WTC11 (cell line): ENCODE results near the gene HCFC2. TPM values are rescaled to one million over a fixed set of nuclear protein-coding genes. Genes with fewer than 3 reads are reported as not detected.
A peak's percentile ranks its signal among the peaks of the same experiment; 100 is the strongest.

Source experiments
- ATAC-seq: fragments of 200-7000 bp; cut with Tn5 transposase; 2 replicates; pipeline ENCODE4 v1.10.0; 2021; ENCODE audit warnings: mild to moderate bottlenecking, moderate library complexity
- CTCF ChIA-PET: fragments of 300-600 bp; sonication (Branson Sonifier 250); formaldehyde crosslinking; loops from one replicate; lab custom pipeline; 2021; ENCODE audit warnings: antibody characterized with exemption; lab: Charles Lee
- POLR2A ChIA-PET: fragments of 350-600 bp; sonication (Branson Sonifier 250); formaldehyde crosslinking; loops from one replicate; lab custom pipeline; 2021; ENCODE audit warnings: antibody characterized with exemption; lab: Charles Lee
- DNase-seq: peaks from one replicate; pipeline ENCODE4 v3.0.0; 2021; ENCODE audit warnings: low spot score
- H3K27ac Mint-ChIP-seq: 2 replicates; pipeline ENCODE4 v1.8.0; 2021; ENCODE audit warnings: mixed read lengths
- H3K27me3 Mint-ChIP-seq: 2 replicates; pipeline ENCODE4 v1.8.0; 2021; ENCODE audit warnings: low read depth, mild to moderate bottlenecking, moderate library complexity, mixed read lengths
- H3K36me3 Mint-ChIP-seq: 2 replicates; pipeline ENCODE4 v1.8.0; 2021; ENCODE audit warnings: mixed read lengths
- H3K4me1 Mint-ChIP-seq: 2 replicates; pipeline ENCODE4 v1.8.0; 2022; ENCODE audit warnings: mixed read lengths
- H3K4me3 Mint-ChIP-seq: 2 replicates; pipeline ENCODE4 v1.8.0; 2021; ENCODE audit warnings: mild to moderate bottlenecking, moderate library complexity, mixed read lengths
- H3K9me3 Mint-ChIP-seq: 2 replicates; pipeline ENCODE4 v1.8.0; 2021; ENCODE audit warnings: mixed read lengths
- CTCF ChIP-seq: fragments of 200-600 bp; IDR thresholded peaks from 2 replicates; pipeline ENCODE4 v1.8.0; 2022; ENCODE audit warnings: antibody characterized with exemption
- ETV6 ChIP-seq: sonication (generic); formaldehyde crosslinking; IDR thresholded peaks from 2 replicates; pipeline ENCODE4 v1.8.1; 2022; ENCODE audit warnings: mild to moderate bottlenecking, missing genetic modification reagents
- JAZF1 ChIP-seq: fragments of 250-450 bp; sonication (Bioruptor Pico); IDR thresholded peaks from 2 replicates; pipeline ENCODE4 v1.9.0; 2021; ENCODE audit warnings: moderate library complexity, mild to moderate bottlenecking, inconsistent platforms
- MAX ChIP-seq: sonication (generic); formaldehyde crosslinking; IDR thresholded peaks from 2 replicates; pipeline ENCODE4 v1.8.0; 2022; ENCODE audit warnings: mild to moderate bottlenecking, missing genetic modification reagents
- MLX ChIP-seq: sonication (generic); formaldehyde crosslinking; IDR thresholded peaks from 2 replicates; pipeline ENCODE4 v1.8.1; 2023; ENCODE audit warnings: mild to moderate bottlenecking, missing genetic modification reagents, moderate library complexity
- TEAD1 ChIP-seq: sonication (generic); formaldehyde crosslinking; IDR thresholded peaks from 2 replicates; pipeline ENCODE4 v1.8.0; 2022; ENCODE audit warnings: mild to moderate bottlenecking, missing genetic modification reagents
- ZBTB43 ChIP-seq: sonication (generic); formaldehyde crosslinking; IDR thresholded peaks from 2 replicates; pipeline ENCODE4 v1.8.1; 2023; ENCODE audit warnings: mild to moderate bottlenecking, missing genetic modification reagents
- total RNA-seq: library from RNA; stranded (reverse); gene quantifications from 3 replicates; pipeline ENCODE4 v1.2.3, GENCODE V29; 2021
- TF ChIP-seq, protein P1 (sequence below): sonication (generic); formaldehyde crosslinking; IDR thresholded peaks from 2 replicates; pipeline ENCODE4 v1.8.0; 2023; ENCODE audit warnings: missing genetic modification reagents, mild to moderate bottlenecking, borderline replicate concordance

The HCFC2 gene
- total RNA-seq, 1 experiment from 2014 or later, result 1.6 TPM

GRCh38 chr12:104049278-104049902, 14.9 kb upstream of the HCFC2 start (continued):
- TF ChIP-seq CTCF (no peak), JAZF1 (CRISPR knock-in tag) (no peak)

DNA sequence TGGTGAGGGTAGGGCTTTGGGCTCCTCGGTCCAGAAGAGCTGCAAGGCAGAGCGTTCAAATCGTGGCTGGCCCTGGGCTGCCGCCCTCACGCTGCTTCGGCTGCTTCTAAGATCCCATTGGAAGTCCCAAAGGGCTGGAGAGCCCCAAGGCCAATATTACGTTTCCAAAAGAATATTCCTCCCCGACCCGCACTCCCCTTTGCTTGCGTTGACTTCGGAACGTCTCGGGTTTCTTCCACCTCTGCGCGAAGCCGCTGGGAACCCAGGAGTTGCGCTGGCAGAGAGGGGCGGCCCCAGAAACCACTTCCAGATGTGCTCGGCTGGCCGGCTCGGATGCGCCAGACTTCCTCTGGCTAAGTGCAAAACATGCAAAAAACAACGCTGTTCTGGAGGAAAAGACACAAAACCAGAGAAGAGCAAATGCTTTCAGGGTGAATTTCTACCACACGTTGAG, 14.4 kb upstream of the HCFC2 start, which contains the start of gene GLT8D2:
TSS of gene GLT8D2 (minus strand) at position 285 of the 454 bp plus-strand sequence. CDS start 30,539 bp downstream, outside the sequence.
- peaks cover 17% of the 10 kb centered on the region for H3K27me3 Mint-ChIP-seq
- peaks cover 18% of the 10 kb centered on the region for H3K4me1 Mint-ChIP-seq
- H3K27ac Mint-ChIP-seq, result peak within 1 kb of the TSS; percentile 80
- no peaks in the 10 kb centered on the region for H3K36me3 Mint-ChIP-seq
- POLR2A ChIA-PET, result interaction anchor here (0.6 to 1.7 kb wide), 3 partner anchors 14 to 88 kb away, joined by 3 to 5 read pairs (median 3); partner anchors contain the start of genes HCFC2 and NFYB
- peak within 1 kb of the TSS; percentile 82 for H3K4me3 Mint-ChIP-seq
- ATAC-seq (peak; percentile 84), DNase-seq (peak; percentile 70)
- no peaks in the 10 kb centered on the region for H3K9me3 Mint-ChIP-seq
- CTCF ChIA-PET, result interaction anchor here (1.7 kb wide), 1 partner anchor 59 kb away, joined by 10 read pairs; no protein-coding TSS in a partner anchor
- peak; percentile 51; the same call in 1 of the 2 replicates for TF ChIP-seq TEAD1 (CRISPR knock-in tag)
- TF ChIP-seq ZBTB43, result no peak
- TF ChIP-seq MAX (CRISPR knock-in tag), result 0 out of 2 replicates have a peak, but pooled peaks have one; percentile 51
- TF ChIP-seq, protein P1, sequence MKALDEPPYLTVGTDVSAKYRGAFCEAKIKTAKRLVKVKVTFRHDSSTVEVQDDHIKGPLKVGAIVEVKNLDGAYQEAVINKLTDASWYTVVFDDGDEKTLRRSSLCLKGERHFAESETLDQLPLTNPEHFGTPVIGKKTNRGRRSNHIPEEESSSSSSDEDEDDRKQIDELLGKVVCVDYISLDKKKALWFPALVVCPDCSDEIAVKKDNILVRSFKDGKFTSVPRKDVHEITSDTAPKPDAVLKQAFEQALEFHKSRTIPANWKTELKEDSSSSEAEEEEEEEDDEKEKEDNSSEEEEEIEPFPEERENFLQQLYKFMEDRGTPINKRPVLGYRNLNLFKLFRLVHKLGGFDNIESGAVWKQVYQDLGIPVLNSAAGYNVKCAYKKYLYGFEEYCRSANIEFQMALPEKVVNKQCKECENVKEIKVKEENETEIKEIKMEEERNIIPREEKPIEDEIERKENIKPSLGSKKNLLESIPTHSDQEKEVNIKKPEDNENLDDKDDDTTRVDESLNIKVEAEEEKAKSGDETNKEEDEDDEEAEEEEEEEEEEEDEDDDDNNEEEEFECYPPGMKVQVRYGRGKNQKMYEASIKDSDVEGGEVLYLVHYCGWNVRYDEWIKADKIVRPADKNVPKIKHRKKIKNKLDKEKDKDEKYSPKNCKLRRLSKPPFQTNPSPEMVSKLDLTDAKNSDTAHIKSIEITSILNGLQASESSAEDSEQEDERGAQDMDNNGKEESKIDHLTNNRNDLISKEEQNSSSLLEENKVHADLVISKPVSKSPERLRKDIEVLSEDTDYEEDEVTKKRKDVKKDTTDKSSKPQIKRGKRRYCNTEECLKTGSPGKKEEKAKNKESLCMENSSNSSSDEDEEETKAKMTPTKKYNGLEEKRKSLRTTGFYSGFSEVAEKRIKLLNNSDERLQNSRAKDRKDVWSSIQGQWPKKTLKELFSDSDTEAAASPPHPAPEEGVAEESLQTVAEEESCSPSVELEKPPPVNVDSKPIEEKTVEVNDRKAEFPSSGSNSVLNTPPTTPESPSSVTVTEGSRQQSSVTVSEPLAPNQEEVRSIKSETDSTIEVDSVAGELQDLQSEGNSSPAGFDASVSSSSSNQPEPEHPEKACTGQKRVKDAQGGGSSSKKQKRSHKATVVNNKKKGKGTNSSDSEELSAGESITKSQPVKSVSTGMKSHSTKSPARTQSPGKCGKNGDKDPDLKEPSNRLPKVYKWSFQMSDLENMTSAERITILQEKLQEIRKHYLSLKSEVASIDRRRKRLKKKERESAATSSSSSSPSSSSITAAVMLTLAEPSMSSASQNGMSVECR (CRISPR knock-in tag), result 0 out of 2 replicates have a peak, but pooled peaks have one; percentile 43
- TF ChIP-seq MLX (CRISPR knock-in tag), result no peak

- Mint-ChIP-seq H3K4me1 (peaks cover 23% of the 10 kb centered on the region), H3K36me3 (no peaks in the 10 kb centered on the region), H3K4me3 (peak overlapping the region; percentile 82), H3K27ac (no peak overlapping the region)
- ChIA-PET POLR2A (interaction anchor here (1.0 to 1.7 kb wide), 2 partner anchors 14 to 88 kb away, joined by 3 to 5 read pairs; partner anchors contain the start of genes HCFC2 and NFYB), CTCF (interaction anchor here (1.7 kb wide), 1 partner anchor 59 kb away, joined by 10 read pairs; no protein-coding TSS in a partner anchor)
- ATAC-seq (no peak), DNase-seq (no peak)
- no peak for TF ChIP-seq ETV6 (CRISPR knock-in tag)
- TF ChIP-seq, all 79 proteins: peak for 0
- Mint-ChIP-seq H3K27me3 (peaks cover 17% of the 10 kb centered on the region), H3K9me3 (no peaks in the 10 kb centered on the region)
Observed at GRCh38 chr12:104050436-104050835, 13.9 kb upstream of the HCFC2 start.
